Right lobe of liver (tissue), 4 donors: ENCODE measurements around the gene POLR2L.

ENCODE experiments used
- POLR2A ChIP-seq: fragments of 450-650 bp; IDR thresholded peaks from one replicate; pipeline ENCODE4 v1.6.1; 2017; ENCODE audit warnings: antibody characterized with exemption, mild to moderate bottlenecking
- TF ChIP-seq, protein P1 (sequence below), 4 donors: fragments of 200-600 bp in 3 of 4; fragments of 450-650 bp in 1 of 4; IDR thresholded peaks; one replicate each; pipeline versions ENCODE4 v1.5.1 to v1.8.0; 2016 to 2022; ENCODE audit warnings: antibody characterized with exemption in 4 of 4, mild to moderate bottlenecking in 2 of 4
- donor health status: DM: no; HTN: no; CAD: no.
- donor health status: DM: no; HTN: no; CAD: no.
- donor health status: DM: no; HTN: yes; CAD: no.

DNA sequence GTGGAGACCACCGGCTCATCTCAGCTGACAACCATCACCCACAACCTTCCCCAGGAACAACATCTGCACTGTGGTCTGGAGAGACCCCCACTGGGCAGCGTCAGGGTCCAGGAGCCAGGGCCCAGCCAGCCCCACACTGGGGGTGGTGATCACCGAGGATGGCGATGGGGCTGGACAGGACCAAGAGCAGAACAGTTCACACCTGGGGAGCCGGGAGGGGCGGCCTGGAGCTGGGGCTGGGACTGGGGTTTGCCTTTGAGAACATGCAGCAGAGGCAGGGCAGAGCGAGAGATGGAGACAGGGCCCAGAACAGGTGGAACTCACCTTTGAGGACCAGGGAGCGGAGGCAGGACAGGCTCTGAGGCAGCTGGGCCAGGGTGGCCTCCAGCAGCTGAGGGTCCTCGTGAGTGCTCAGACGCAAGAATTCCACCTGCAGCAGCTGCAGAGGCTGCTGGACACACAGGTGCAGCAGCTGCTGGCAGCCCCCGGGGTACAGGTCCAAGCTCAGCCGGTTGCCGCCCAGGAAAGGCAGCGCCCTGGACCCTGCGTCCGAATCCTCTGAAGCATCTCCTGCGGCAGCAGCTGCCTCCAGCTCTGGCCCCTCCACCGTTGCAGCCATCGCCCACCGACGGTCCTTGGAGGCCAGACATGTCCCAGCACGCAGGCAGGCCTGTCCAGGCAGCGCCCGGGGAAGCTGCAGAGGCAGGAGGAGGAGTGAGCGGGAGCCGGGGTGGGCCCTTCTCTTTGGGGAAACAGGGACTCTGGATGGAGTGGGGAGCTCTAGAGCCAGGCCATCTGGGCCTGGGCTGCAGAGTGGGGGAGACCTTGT is 38.3 kb downstream of the POLR2L start:
- TF ChIP-seq, protein P1, sequence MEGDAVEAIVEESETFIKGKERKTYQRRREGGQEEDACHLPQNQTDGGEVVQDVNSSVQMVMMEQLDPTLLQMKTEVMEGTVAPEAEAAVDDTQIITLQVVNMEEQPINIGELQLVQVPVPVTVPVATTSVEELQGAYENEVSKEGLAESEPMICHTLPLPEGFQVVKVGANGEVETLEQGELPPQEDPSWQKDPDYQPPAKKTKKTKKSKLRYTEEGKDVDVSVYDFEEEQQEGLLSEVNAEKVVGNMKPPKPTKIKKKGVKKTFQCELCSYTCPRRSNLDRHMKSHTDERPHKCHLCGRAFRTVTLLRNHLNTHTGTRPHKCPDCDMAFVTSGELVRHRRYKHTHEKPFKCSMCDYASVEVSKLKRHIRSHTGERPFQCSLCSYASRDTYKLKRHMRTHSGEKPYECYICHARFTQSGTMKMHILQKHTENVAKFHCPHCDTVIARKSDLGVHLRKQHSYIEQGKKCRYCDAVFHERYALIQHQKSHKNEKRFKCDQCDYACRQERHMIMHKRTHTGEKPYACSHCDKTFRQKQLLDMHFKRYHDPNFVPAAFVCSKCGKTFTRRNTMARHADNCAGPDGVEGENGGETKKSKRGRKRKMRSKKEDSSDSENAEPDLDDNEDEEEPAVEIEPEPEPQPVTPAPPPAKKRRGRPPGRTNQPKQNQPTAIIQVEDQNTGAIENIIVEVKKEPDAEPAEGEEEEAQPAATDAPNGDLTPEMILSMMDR (IDR thresholded peaks at IDR 0.05): no peak
- no peak for TF ChIP-seq POLR2A
